H1 (cell line): ENCODE data around the gene ATP5PF. TPM values are rescaled to one million over a fixed set of nuclear protein-coding genes. Genes with fewer than 3 reads are reported as not detected.

Source experiments
- CTCF ChIA-PET: fragments of 300-600 bp; sonication (Branson Sonifier 250); formaldehyde crosslinking; loops from one replicate; lab custom pipeline; 2021; ENCODE audit not compliant: partially characterized antibody; lab: Charles Lee
- POLR2A ChIA-PET: fragments of 300-600 bp; sonication (Branson Sonifier 250); formaldehyde crosslinking; loops from one replicate; lab custom pipeline; 2021; ENCODE audit warnings: inconsistent platforms; ENCODE audit not compliant: partially characterized antibody; lab: Charles Lee
- DNase-seq, 2 experiments: peaks; one replicate each; pipeline versions ENCODE4 v3.0.0 to v3.0.0-alpha.2; 2010 to 2022; ENCODE audit warnings: low spot score in 2 of 2, low read depth in 1 of 2, mixed read lengths in 1 of 2
- FAIRE-seq: peaks from 2 replicates; lab custom pipeline; 2011; peaks lifted over from hg19 to GRCh38; lab: Jason Lieb, UNC
- H2AFZ ChIP-seq: 2 replicates; pipeline ENCODE4 v1.8.1; 2012; ENCODE audit warnings: low read length, inconsistent platforms
- H2AK5ac ChIP-seq: 2 replicates; pipeline ENCODE4 v1.6.1; 2013; ENCODE audit warnings: low read depth, low read length
- H2BK120ac ChIP-seq: replicated peaks from 2 replicates; pipeline ENCODE3; 2013; ENCODE audit warnings: low read depth, low read length, inconsistent platforms
- H2BK12ac ChIP-seq: 2 replicates; pipeline ENCODE4 v1.6.1; 2013; ENCODE audit warnings: low read depth, low read length
- H2BK15ac ChIP-seq: 2 replicates; pipeline ENCODE4 v1.6.1; 2013; ENCODE audit warnings: low read length
- H2BK20ac ChIP-seq: 2 replicates; pipeline ENCODE4 v1.6.1; 2013; ENCODE audit warnings: low read length
- H2BK5ac ChIP-seq: 2 replicates; pipeline ENCODE4 v1.6.1; 2013; ENCODE audit warnings: low read depth, low read length
- H3K14ac ChIP-seq: 2 replicates; pipeline ENCODE4 v1.6.1; 2013; ENCODE audit warnings: inconsistent platforms; ENCODE audit not compliant: insufficient read length
- H3K18ac ChIP-seq: 2 replicates; pipeline ENCODE4 v1.6.1; 2013; ENCODE audit warnings: low read length; ENCODE audit errors: extremely low read depth
- H3K23ac ChIP-seq: 2 replicates; pipeline ENCODE4 v1.6.1; 2013; ENCODE audit warnings: inconsistent platforms; ENCODE audit not compliant: insufficient read length
- H3K23me2 ChIP-seq: 2 replicates; pipeline ENCODE4 v1.6.1; 2013; ENCODE audit warnings: low read depth, low read length
- H3K27ac ChIP-seq: 2 replicates; pipeline ENCODE4 v1.6.1; 2011; ENCODE audit warnings: low read depth, low read length, inconsistent platforms
- H3K27me3 ChIP-seq, 4 experiments: replicated peaks in 1 of 4; 1 replicate in 1 of 4; 2 replicates in 3 of 4; pipeline versions ENCODE4 v1.6.1 to v1.8.1; 2011 to 2013; ENCODE audit warnings: low read length in 3 of 4, mild to moderate bottlenecking in 3 of 4, inconsistent platforms in 2 of 4, mixed read lengths in 2 of 4, moderate library complexity in 1 of 4; ENCODE audit not compliant: control insufficient read depth in 3 of 4, insufficient read depth in 3 of 4; ENCODE audit errors: extremely low read depth in 1 of 4
- H3K36me3 ChIP-seq, 4 experiments: 2 replicates each; pipeline versions ENCODE4 v1.6.1 to v1.8.1; 2011 to 2013; ENCODE audit warnings: mild to moderate bottlenecking in 4 of 4, low read length in 3 of 4, moderate library complexity in 2 of 4, control low read depth in 1 of 4, inconsistent platforms in 1 of 4; ENCODE audit not compliant: insufficient read depth in 4 of 4, control insufficient read depth in 2 of 4
- H3K4ac ChIP-seq: replicated peaks from 2 replicates; pipeline ENCODE3; 2013; ENCODE audit warnings: low read length, low read depth, mixed read lengths, inconsistent platforms; ENCODE audit not compliant: insufficient read length
- H3K4me1 ChIP-seq, 4 experiments: replicated peaks in 1 of 4; 1 replicate in 1 of 4; 2 replicates in 3 of 4; pipeline versions ENCODE4 v1.6.1 to v1.8.1; 2011 to 2013; ENCODE audit warnings: low read length in 3 of 4, inconsistent platforms in 2 of 4, mixed read lengths in 1 of 4; ENCODE audit not compliant: insufficient read depth in 4 of 4, control insufficient read depth in 3 of 4
- H3K4me2 ChIP-seq, 2 experiments: 2 replicates each; pipeline versions ENCODE4 v1.6.1 to v1.8.1; 2011 to 2013; ENCODE audit warnings: low read depth in 2 of 2, low read length in 2 of 2, control low read depth in 1 of 2, inconsistent platforms in 1 of 2, mild to moderate bottlenecking in 1 of 2; ENCODE audit not compliant: insufficient read depth in 1 of 2
- H3K4me3 ChIP-seq, 4 experiments: fragments of 200-600, 300-600 bp in 1 of 4; sonication (generic), shearing (Covaris generic), sonication (Bioruptor Twin) in 1 of 4; 2 replicates each; pipeline versions ENCODE4 v1.5.1 to v1.8.1; 2011 to 2016; ENCODE audit warnings: low read length in 4 of 4, low read depth in 3 of 4, control low read depth in 2 of 4, inconsistent platforms in 2 of 4, mild to moderate bottlenecking in 2 of 4, mixed read lengths in 1 of 4, moderate library complexity in 1 of 4; ENCODE audit not compliant: insufficient read depth in 2 of 4; ENCODE audit errors: extremely low read depth in 1 of 4
- H3K56ac ChIP-seq: replicated peaks from 2 replicates; pipeline ENCODE3; 2013; ENCODE audit warnings: low read depth, mild to moderate bottlenecking, mixed read lengths, low read length, inconsistent platforms; ENCODE audit not compliant: insufficient read length
- H3K79me1 ChIP-seq: 2 replicates; pipeline ENCODE4 v1.6.1; 2013; ENCODE audit warnings: low read depth, low read length, control low read depth
- H3K79me2 ChIP-seq, 2 experiments: 2 replicates each; pipeline versions ENCODE4 v1.6.1 to v1.8.1; 2012 to 2013; ENCODE audit warnings: low read length in 2 of 2, mild to moderate bottlenecking in 2 of 2, inconsistent platforms in 1 of 2; ENCODE audit not compliant: insufficient read depth in 2 of 2, control insufficient read depth in 1 of 2
- H3K9ac ChIP-seq, 4 experiments: replicated peaks in 1 of 4; 1 replicate in 1 of 4; 2 replicates in 3 of 4; pipeline versions ENCODE4 v1.6.1 to v1.8.1; 2011 to 2013; ENCODE audit warnings: low read depth in 3 of 4, low read length in 3 of 4, control low read depth in 2 of 4, mild to moderate bottlenecking in 2 of 4, moderate library complexity in 2 of 4, inconsistent platforms in 1 of 4; ENCODE audit errors: extremely low read depth in 1 of 4
- H3K9me3 ChIP-seq, 2 experiments: 2 replicates each; pipeline versions ENCODE4 v1.6.1 to v1.8.1; 2012 to 2013; ENCODE audit warnings: mild to moderate bottlenecking in 2 of 2, moderate library complexity in 2 of 2, control low read depth in 1 of 2, inconsistent platforms in 1 of 2, low read depth in 1 of 2, low read length in 1 of 2, mixed read lengths in 1 of 2; ENCODE audit not compliant: insufficient read depth in 2 of 2
- H4K20me1 ChIP-seq, 2 experiments: replicated peaks in 1 of 2; 2 replicates each; pipeline versions ENCODE3 to v1.8.1; 2011 to 2013; ENCODE audit warnings: inconsistent platforms in 2 of 2, low read length in 2 of 2, mild to moderate bottlenecking in 1 of 2; ENCODE audit not compliant: insufficient read depth in 2 of 2, control insufficient read depth in 1 of 2
- H4K5ac ChIP-seq: 2 replicates; pipeline ENCODE4 v1.6.1; 2013; ENCODE audit warnings: low read length, low read depth, mixed read lengths, inconsistent platforms; ENCODE audit not compliant: insufficient read length
- H4K8ac ChIP-seq: 2 replicates; pipeline ENCODE4 v1.8.0; 2013; ENCODE audit warnings: mild to moderate bottlenecking, moderate library complexity, low read length, inconsistent platforms; ENCODE audit not compliant: insufficient read depth; ENCODE audit errors: extremely low read depth
- H4K91ac ChIP-seq: replicated peaks from 2 replicates; pipeline ENCODE3; 2013; ENCODE audit warnings: low read length, mixed read lengths, inconsistent platforms; ENCODE audit not compliant: insufficient read length
- BRCA1 ChIP-seq: IDR thresholded peaks from 2 replicates; pipeline ENCODE4 v1.6.1; 2012; ENCODE audit warnings: low read depth, low read length, improper control_type of control experiment
- CHD1 ChIP-seq: IDR thresholded peaks from 2 replicates; pipeline ENCODE4 v1.6.1; 2012; ENCODE audit warnings: low read depth, low read length, improper control_type of control experiment
- GABPA ChIP-seq: IDR thresholded peaks from 2 replicates; pipeline ENCODE4 v1.6.1; 2011; ENCODE audit warnings: mild to moderate bottlenecking, low read length, moderate library complexity, borderline replicate concordance; ENCODE audit not compliant: insufficient read depth
- HDAC2 ChIP-seq, 2 experiments: fragments of 300-600 bp in 1 of 2; sonication (generic) in 1 of 2; IDR thresholded peaks; 2 replicates each; pipeline ENCODE4 v1.6.1; 2011 to 2012; ENCODE audit warnings: low read depth in 2 of 2, low read length in 2 of 2, mild to moderate bottlenecking in 2 of 2, moderate library complexity in 2 of 2, borderline replicate concordance in 1 of 2, inconsistent platforms in 1 of 2
- JUN ChIP-seq: IDR thresholded peaks from 2 replicates; pipeline ENCODE4 v1.6.1; 2011; ENCODE audit warnings: low read depth, mild to moderate bottlenecking, improper control_type of control experiment, low read length
- NANOG ChIP-seq: IDR thresholded peaks from 2 replicates; pipeline ENCODE4 v1.6.1; 2011; ENCODE audit warnings: low read length, low read depth, mild to moderate bottlenecking, inconsistent platforms; ENCODE audit not compliant: insufficient read depth, poor library complexity, severe bottlenecking
- POLR2A ChIP-seq, 2 experiments: IDR thresholded peaks; 1 replicate in 1 of 2; 2 replicates in 1 of 2; pipeline ENCODE4 v1.6.1; 2011; ENCODE audit warnings: low read depth in 2 of 2, low read length in 2 of 2, mild to moderate bottlenecking in 2 of 2; ENCODE audit errors: control extremely low read depth in 1 of 2
- RAD21 ChIP-seq, 2 experiments: IDR thresholded peaks in 1 of 2; conservative IDR thresholded peaks in 1 of 2; 2 replicates each; pipeline ENCODE4 v1.6.1; 2011; ENCODE audit warnings: low read depth in 2 of 2, low read length in 2 of 2, improper control_type of control experiment in 1 of 2, inconsistent platforms in 1 of 2, mild to moderate bottlenecking in 1 of 2, moderate library complexity in 1 of 2
- RBBP5 ChIP-seq: IDR thresholded peaks from 2 replicates; pipeline ENCODE4 v1.7.1; 2012; ENCODE audit warnings: low read depth, mild to moderate bottlenecking, inconsistent platforms, low read length, moderate library complexity, borderline replicate concordance
- SRF ChIP-seq: IDR thresholded peaks from 2 replicates; pipeline ENCODE4 v1.6.1; 2011; ENCODE audit warnings: mild to moderate bottlenecking, low read depth, low read length, moderate library complexity
- TCF12 ChIP-seq: IDR thresholded peaks from 2 replicates; pipeline ENCODE4 v1.6.1; 2011; ENCODE audit warnings: low read depth, mild to moderate bottlenecking, low read length
- TEAD4 ChIP-seq: IDR thresholded peaks from 2 replicates; pipeline ENCODE4 v1.6.1; 2012; ENCODE audit warnings: low read depth, low read length, inconsistent platforms, mixed read lengths
- WGBS, 2 experiments: shearing (Covaris generic) in 1 of 2; methylation state at CpG; one replicate each; pipeline versions ENCODE4 v1.1.6 to v1.1.7; 2013 to 2015; ENCODE audit warnings: low lambda C conversion rate in 2 of 2, mixed read lengths in 2 of 2, inconsistent platforms in 1 of 2, low coverage in 1 of 2, missing lambda C conversion rate in 1 of 2; ENCODE audit not compliant: insufficient replicate concordance in 2 of 2, insufficient coverage in 1 of 2, insufficient read length in 1 of 2; ENCODE audit errors: extremely low coverage in 1 of 2, missing lambda C conversion rate in 1 of 2; 5-methylcytosine and 5-hydroxymethylcytosine counted together
- polyA plus RNA-seq, 7 experiments: library from polyadenylated mRNA; depleted of rRNA in 3 of 7; stranded (reverse) in 5 of 7; unstranded in 2 of 7; fragments of >200 nt in 5 of 7; fragments of 200-250 nt in 2 of 7; gene quantifications; 1 replicate in 5 of 7; 2 replicates in 1 of 7; 4 replicates in 1 of 7; pipeline versions ENCODE4 v1.2.1 to v1.2.3, GENCODE V29; 2011 to 2013; ENCODE audit warnings: missing spikeins in 2 of 7, mixed read lengths in 2 of 7
- total RNA-seq: library from RNA; stranded (reverse); fragmentation: NEBNext Ultra II Directional; extraction: Animal tissue kit (Norgen Biotek cat#: 25700); gene quantifications from 2 replicates; pipeline ENCODE4 v1.2.1, GENCODE V29; 2021
- TF ChIP-seq, protein P1 (sequence below): IDR thresholded peaks from 2 replicates; pipeline ENCODE4 v1.6.1; 2012; ENCODE audit warnings: low read length, inconsistent platforms

Gene ATP5PF
- total and polyA plus RNA-seq, 2 of the 8 experiments (the other 6 are each of a cell fraction or from before 2014, with no cell fraction given): 135 to 240 TPM

DNA sequence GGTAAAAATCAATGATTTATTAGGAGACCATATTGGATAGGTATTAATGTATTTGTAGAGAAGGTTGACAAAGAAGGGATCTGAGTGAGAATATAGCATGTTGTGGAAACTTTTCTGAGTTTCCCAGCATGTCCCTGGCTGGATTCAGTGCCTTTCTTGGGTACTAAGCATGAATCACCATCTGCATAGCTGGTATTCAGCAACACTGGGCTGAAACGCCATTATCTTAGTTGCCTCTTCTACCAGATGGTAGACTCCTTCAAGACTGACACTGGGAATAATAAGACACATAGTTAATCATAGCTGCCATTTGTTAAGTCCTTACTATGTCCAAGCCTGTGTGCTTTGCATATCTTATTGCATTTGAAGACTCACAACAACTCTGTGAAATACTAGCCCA is 45.5 kb downstream of the ATP5PF start:
- ChIA-PET CTCF (interaction anchor here (1.6 kb wide), 1 partner anchor 19 kb away, joined by 8 read pairs; no protein-coding TSS in a partner anchor), POLR2A (no interaction called here)
- Histone ChIP-seq H3K14ac (no peak overlapping the region), H3K4me2 (no peak overlapping the region), H3K23me2 (no peaks in the 10 kb centered on the region), H3K79me1 (no peaks in the 10 kb centered on the region), H4K91ac (no peak overlapping the region), H3K4me1 (no peaks in the 10 kb centered on the region), H3K36me3 (no peaks in the 10 kb centered on the region), H3K18ac (no peak overlapping the region), H3K23ac (no peak overlapping the region), H3K9ac (no peak overlapping the region), H3K79me2 (no peaks in the 10 kb centered on the region), H3K56ac (no peak overlapping the region), H2BK20ac (no peak overlapping the region), H4K8ac (no peak overlapping the region), H3K27me3 (no peaks in the 10 kb centered on the region), H2AFZ (no peak overlapping the region), H3K4ac (no peak overlapping the region), H4K5ac (no peak overlapping the region), H3K9me3 (no peaks in the 10 kb centered on the region), H2BK12ac (no peak overlapping the region), H3K4me3 (no peak overlapping the region), H2BK5ac (no peak overlapping the region), H2BK120ac (no peak overlapping the region), H2BK15ac (no peak overlapping the region), H4K20me1 (no peaks in the 10 kb centered on the region), H3K27ac (no peak overlapping the region), H2AK5ac (no peak overlapping the region)
- WGBS, 2 experiments: 88% methylated on average over 1 of the region's 1 CpG; no CpG with 5 or more reads in 1 of the 2 experiments
- no peak for DNase-seq
- no peak for FAIRE-seq
- TF ChIP-seq, protein P1, sequence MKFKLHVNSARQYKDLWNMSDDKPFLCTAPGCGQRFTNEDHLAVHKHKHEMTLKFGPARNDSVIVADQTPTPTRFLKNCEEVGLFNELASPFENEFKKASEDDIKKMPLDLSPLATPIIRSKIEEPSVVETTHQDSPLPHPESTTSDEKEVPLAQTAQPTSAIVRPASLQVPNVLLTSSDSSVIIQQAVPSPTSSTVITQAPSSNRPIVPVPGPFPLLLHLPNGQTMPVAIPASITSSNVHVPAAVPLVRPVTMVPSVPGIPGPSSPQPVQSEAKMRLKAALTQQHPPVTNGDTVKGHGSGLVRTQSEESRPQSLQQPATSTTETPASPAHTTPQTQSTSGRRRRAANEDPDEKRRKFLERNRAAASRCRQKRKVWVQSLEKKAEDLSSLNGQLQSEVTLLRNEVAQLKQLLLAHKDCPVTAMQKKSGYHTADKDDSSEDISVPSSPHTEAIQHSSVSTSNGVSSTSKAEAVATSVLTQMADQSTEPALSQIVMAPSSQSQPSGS: no peak
- TF ChIP-seq CHD1: no peak
- TF ChIP-seq GABPA: no peak
- no peak for TF ChIP-seq NANOG
- no peak for TF ChIP-seq RAD21 (IDR thresholded peaks at IDR 0.05 in 1 of 2, conservative IDR thresholded peaks at IDR 0.05 in 1 of 2; ENCODE audit: low read depth in 2 of 2, low read length in 2 of 2)
- no peak for TF ChIP-seq TEAD4
- no peak for TF ChIP-seq BRCA1
- TF ChIP-seq JUN: no peak
- TF ChIP-seq RBBP5: no peak
- TF ChIP-seq TCF12: no peak
- TF ChIP-seq HDAC2 (IDR thresholded peaks at IDR 0.05; ENCODE audit: borderline replicate concordance in 1 of 2, low read depth in 2 of 2, low read length in 2 of 2): no peak
- no peak for TF ChIP-seq POLR2A (IDR thresholded peaks at IDR 0.05; ENCODE audit: control extremely low read depth in 1 of 2, low read depth in 2 of 2, low read length in 2 of 2)
- TF ChIP-seq SRF: no peak
